PC-9 (cell line): ENCODE measurements around the gene EXOC2. TPM values are rescaled to one million over a fixed set of nuclear protein-coding genes. Genes with fewer than 3 reads are reported as not detected.

Experiments used
- BruUV-seq: library from RNA; stranded (reverse); fragments of 400-500 nt; replicated peaks from 2 replicates; lab custom pipeline; 2021; lab: Mats Ljungman, UMichigan
- CTCF ChIA-PET: fragments of 300-600 bp; sonication (Branson Sonifier 250); formaldehyde crosslinking; loops from one replicate; lab custom pipeline; 2022; ENCODE audit warnings: antibody characterized with exemption; lab: Charles Lee
- POLR2A ChIA-PET: fragments of 300-600 bp; sonication (Branson Sonifier 250); formaldehyde crosslinking; loops from one replicate; lab custom pipeline; 2022; ENCODE audit warnings: antibody characterized with exemption; ENCODE audit not compliant: unreplicated experiment; lab: Charles Lee
- DNase-seq, 2 experiments: peaks; one replicate each; pipeline versions ENCODE4 v3.0.0 to v3.0.0-alpha.2; 2015 to 2022; ENCODE audit warnings: mixed read lengths in 1 of 2
- H2AFZ ChIP-seq: fragments of 200-600 bp; sonication (generic); 2 replicates; pipeline ENCODE4 v1.8.1; 2017; ENCODE audit warnings: antibody characterized with exemption
- H3F3A ChIP-seq: fragments of 200-600 bp; sonication (generic); 2 replicates; pipeline ENCODE4 v1.8.1; 2017; ENCODE audit warnings: antibody characterized with exemption, mild to moderate bottlenecking, low read depth; ENCODE audit not compliant: insufficient read depth
- H3K27ac ChIP-seq: fragments of 200-600 bp; sonication (generic); 2 replicates; pipeline ENCODE4 v1.6.1; 2016; ENCODE audit warnings: mixed run types
- H3K27me3 ChIP-seq: fragments of 200-600 bp; sonication (generic); 2 replicates; pipeline ENCODE4 v1.6.1; 2016; ENCODE audit warnings: low read depth, mixed run types; ENCODE audit not compliant: insufficient read depth
- H3K36me3 ChIP-seq: fragments of 200-600 bp; sonication (generic); 2 replicates; pipeline ENCODE4 v1.6.1; 2016; ENCODE audit warnings: low read depth, mixed run types
- H3K4me1 ChIP-seq: fragments of 200-600 bp; sonication (generic); replicated peaks from 2 replicates; pipeline ENCODE4 v1.6.1; 2016; ENCODE audit warnings: mixed run types; ENCODE audit not compliant: insufficient read depth
- H3K4me2 ChIP-seq: fragments of 200-600 bp; sonication (generic); 2 replicates; pipeline ENCODE4 v1.6.1; 2017; ENCODE audit warnings: mixed run types
- H3K4me3 ChIP-seq: fragments of 200-600 bp; sonication (generic); 2 replicates; pipeline ENCODE4 v1.6.1; 2016; ENCODE audit warnings: mixed run types
- H3K79me2 ChIP-seq: fragments of 200-600 bp; sonication (generic); 2 replicates; pipeline ENCODE4 v1.6.1; 2017; ENCODE audit warnings: low read depth, mixed run types
- H3K9me2 ChIP-seq: fragments of 200-600 bp; sonication (generic); 2 replicates; pipeline ENCODE4 v1.8.1; 2017; ENCODE audit warnings: mild to moderate bottlenecking; ENCODE audit not compliant: insufficient read depth
- H3K9me3 ChIP-seq: fragments of 200-600 bp; sonication (generic); 2 replicates; pipeline ENCODE4 v1.8.1; 2016; ENCODE audit warnings: low read depth; ENCODE audit not compliant: insufficient read depth
- H4K20me1 ChIP-seq: fragments of 200-600 bp; sonication (generic); 2 replicates; pipeline ENCODE4 v1.8.1; 2017; ENCODE audit not compliant: insufficient read depth
- CTCF ChIP-seq: fragments of 200-600 bp; sonication (generic); conservative IDR thresholded peaks from 2 replicates; pipeline ENCODE4 v1.6.1; 2017; ENCODE audit warnings: mixed run types, antibody characterized with exemption, mild to moderate bottlenecking, moderate library complexity
- EZH2 ChIP-seq: fragments of 200-600 bp; sonication (generic); IDR thresholded peaks from 2 replicates; pipeline ENCODE4 v1.8.0; 2017; ENCODE audit warnings: antibody characterized with exemption, low read depth
- intact Hi-C: fragments of 100-400 bp; cut with micrococcal nuclease; formaldehyde crosslinking; loops from one replicate; pipeline ENCODE4 v1.10.0; 2022; ENCODE audit not compliant: unreplicated experiment
- total RNA-seq: library from RNA; stranded (reverse); gene quantifications from 2 replicates; pipeline ENCODE4 v1.2.3, GENCODE V29; 2021

The EXOC2 gene
- total RNA-seq, 1 experiment from 2014 or later = 28.2 TPM

- POLR2A ChIA-PET = no interaction called here
- TF ChIP-seq EZH2 (no peak), CTCF (no peak)
- Histone ChIP-seq H3K4me3 (no peak overlapping the region), H3F3A (no peaks in the 10 kb centered on the region), H3K9me2 (no peaks in the 10 kb centered on the region), H3K4me2 (no peak overlapping the region), H3K27ac (no peak overlapping the region), H4K20me1 (no peaks in the 10 kb centered on the region), H3K9me3 (no peaks in the 10 kb centered on the region), H3K4me1 (no peaks in the 10 kb centered on the region), H2AFZ (no peak overlapping the region), H3K36me3 (no peaks in the 10 kb centered on the region), H3K27me3 (no peaks in the 10 kb centered on the region), H3K79me2 (no peaks in the 10 kb centered on the region)
- intact Hi-C loops = no loop called here
- CTCF ChIA-PET = no interaction called here
- no TSS peak for BruUV-seq
- DNase-seq = no peak
Measured at GRCh38 chr6:628766-629165, 64.2 kb downstream of the EXOC2 start.

GRCh38 chr6:626236-626635 lies 66.7 kb downstream of the EXOC2 start:
- Histone ChIP-seq H3K36me3 (no peaks in the 10 kb centered on the region), H4K20me1 (no peaks in the 10 kb centered on the region), H3K4me3 (no peak overlapping the region), H3K27ac (no peak overlapping the region), H3K4me1 (no peaks in the 10 kb centered on the region), H3K4me2 (no peak overlapping the region), H3K27me3 (no peaks in the 10 kb centered on the region), H3K9me3 (no peaks in the 10 kb centered on the region), H2AFZ (no peak overlapping the region), H3F3A (no peaks in the 10 kb centered on the region), H3K9me2 (no peaks in the 10 kb centered on the region), H3K79me2 (no peaks in the 10 kb centered on the region)
- no TSS peak for BruUV-seq
- TF ChIP-seq CTCF = no peak
- TF ChIP-seq EZH2 = no peak
- POLR2A ChIA-PET = no interaction called here
- DNase-seq = no peak
- CTCF ChIA-PET = no interaction called here
- intact Hi-C loops = no loop called here

- no TSS peak for BruUV-seq
- no peaks in the 10 kb centered on the region for H4K20me1 ChIP-seq
- intact Hi-C loops = no loop called here
- ChIA-PET CTCF (no interaction called here), POLR2A (no interaction called here)
- no peaks in the 10 kb centered on the region for H3K27me3 ChIP-seq
- H3F3A ChIP-seq = no peaks in the 10 kb centered on the region
- no peaks in the 10 kb centered on the region for H3K9me2 ChIP-seq
- no peaks in the 10 kb centered on the region for H3K4me1 ChIP-seq
- H3K36me3 ChIP-seq = no peaks in the 10 kb centered on the region
- no peak overlapping the region for H3K27ac ChIP-seq
- H3K79me2 ChIP-seq = no peaks in the 10 kb centered on the region
- H2AFZ ChIP-seq = no peak overlapping the region
- no peak for DNase-seq
- no peaks in the 10 kb centered on the region for H3K9me3 ChIP-seq
- TF ChIP-seq EZH2 (no peak), CTCF (no peak)
- no peak overlapping the region for H3K4me3 ChIP-seq
- H3K4me2 ChIP-seq = no peak overlapping the region
Measured at GRCh38 chr6:624979-625378, 68.0 kb downstream of the EXOC2 start.
